H54 (cell line): ENCODE data around the gene APLF.
"Not testable (repeated sequence)": the region's sequence is repeated elsewhere in the genome, so short reads cannot be mapped to it uniquely, and the experiment has no call there.

ENCODE experiments used
- DNase-seq: peaks from one replicate; pipeline ENCODE4 v3.0.0; 2011; ENCODE audit warnings: low spot score, mixed read lengths; ENCODE audit not compliant: insufficient read length
- FAIRE-seq: peaks from 3 replicates; lab custom pipeline; 2011; peaks lifted over from hg19 to GRCh38; lab: Jason Lieb, UNC
- POLR2A ChIP-seq: IDR thresholded peaks from 2 replicates; pipeline ENCODE4 v1.6.1; 2011; ENCODE audit warnings: low read depth, mild to moderate bottlenecking, low read length

The APLF gene

GRCh38 chr2:68556381-68556780 is 89.0 kb downstream of the APLF start:
- FAIRE-seq, result peak; percentile 62
- no peak for TF ChIP-seq POLR2A
- DNase-seq, result no peak

GRCh38 chr2:68558576-68558975 is 91.2 kb downstream of the APLF start:
- FAIRE-seq, result no peak
- no peak for TF ChIP-seq POLR2A
- no peak for DNase-seq

- no peak for DNase-seq
- no peak for FAIRE-seq
- no peak for TF ChIP-seq POLR2A
These were observed 92.3 kb downstream of the APLF start for GRCh38 chr2:68559692-68560091.

GRCh38 chr2:68560545-68560944 is 93.2 kb downstream of the APLF start:
- FAIRE-seq, result no peak
- TF ChIP-seq POLR2A, result no peak
- no peak for DNase-seq

- DNase-seq (no peak), FAIRE-seq (no peak)
- no peak for TF ChIP-seq POLR2A
These were observed 94.0 kb downstream of the APLF start for GRCh38 chr2:68561372-68561771.

- FAIRE-seq, result no peak
- no peak for TF ChIP-seq POLR2A
These were observed 95.5 kb downstream of the APLF start for GRCh38 chr2:68562934-68563333.

GRCh38 chr2:68564426-68564825 is 97.0 kb downstream of the APLF start:
- no peak for DNase-seq
- TF ChIP-seq POLR2A, result no peak
- no peak for FAIRE-seq

More at GRCh38 chr2:68562934-68563333, 95.5 kb downstream of the APLF start:
- DNase-seq, result no peak

GRCh38 chr2:68565273-68565672 is 97.9 kb downstream of the APLF start:
- TF ChIP-seq POLR2A, result no peak
- FAIRE-seq, result no peak
- DNase-seq, result no peak

GRCh38 chr2:68565858-68566257 is 98.5 kb downstream of the APLF start:
- peak; percentile 12 for DNase-seq
- TF ChIP-seq POLR2A, result no peak
- FAIRE-seq, result peak; percentile 81

- no peak for TF ChIP-seq POLR2A
- DNase-seq, result no peak
- FAIRE-seq, result no peak
These were observed 99.0 kb downstream of the APLF start for GRCh38 chr2:68566362-68566761.

GRCh38 chr2:68568116-68568515 is 100.7 kb downstream of the APLF start:
- DNase-seq (no peak), FAIRE-seq (no peak)
- no peak for TF ChIP-seq POLR2A

GRCh38 chr2:68569604-68570003 is 102.2 kb downstream of the APLF start:
- FAIRE-seq (peak; percentile 43), DNase-seq (no peak)
- no peak for TF ChIP-seq POLR2A

GRCh38 chr2:68570434-68570833 is 103.0 kb downstream of the APLF start:
- DNase-seq, FAIRE-seq: not testable (repeated sequence)

- no peak for TF ChIP-seq POLR2A
- FAIRE-seq, result peak; percentile 45
- DNase-seq, result no peak
These were observed 106.9 kb downstream of the APLF start for GRCh38 chr2:68574202-68574791.

GRCh38 chr2:68577183-68577582 is 109.8 kb downstream of the APLF start:
- no peak for DNase-seq
- no peak for TF ChIP-seq POLR2A
- no peak for FAIRE-seq
